Body of pancreas (tissue), 4 donors: ENCODE data around the gene MKRN2. TPM values are rescaled to one million over a fixed set of nuclear protein-coding genes. Genes with fewer than 3 reads are reported as not detected.
"Not testable (repeated sequence)": the region's sequence is repeated elsewhere in the genome, so short reads cannot be mapped to it uniquely, and the experiment has no call there.

Experiments used
- ATAC-seq: fragments of 150-250 bp; one replicate; pipeline ENCODE4 v1.9.1; 2016
- DNase-seq, 4 donors: peaks; one replicate each; pipeline ENCODE4 v3.0.0-alpha.2; 2019
- H3K27ac ChIP-seq, 4 donors: fragments of 200-600 bp; sonication (generic); 1 replicate in 3 of 4; 2 replicates in 1 of 4; pipeline versions ENCODE4 v1.5.1 to v1.6.1; 2016 to 2019; ENCODE audit warnings: mild to moderate bottlenecking in 1 of 4, mixed read lengths in 1 of 4, moderate library complexity in 1 of 4
- H3K27me3 ChIP-seq, 2 donors: fragments of 200-600 bp; sonication (generic); one replicate each; pipeline ENCODE4 v1.6.0; 2016; ENCODE audit warnings: mild to moderate bottlenecking in 1 of 2
- H3K36me3 ChIP-seq, 2 donors: fragments of 200-600 bp; sonication (generic); replicated peaks in 1 of 2; 2 replicates each; pipeline ENCODE4 v1.5.1; 2016; ENCODE audit warnings: low read depth in 2 of 2; ENCODE audit not compliant: insufficient read depth in 1 of 2
- H3K4me1 ChIP-seq: fragments of 200-600 bp; sonication (generic); one replicate; pipeline ENCODE4 v1.6.0; 2016
- H3K4me3 ChIP-seq, 2 donors: fragments of 200-600 bp; sonication (generic); 1 replicate in 1 of 2; 2 replicates in 1 of 2; pipeline ENCODE4 v1.5.1; 2016 to 2019
- H3K9me3 ChIP-seq, 3 donors: fragments of 200-600 bp; sonication (generic); 1 replicate in 2 of 3; 2 replicates in 1 of 3; pipeline ENCODE4 v1.5.1; 2016
- CTCF ChIP-seq, 7 experiments: fragments of 450-650 bp in 4 of 7; fragments of 200-600 bp in 3 of 7; sonication (generic) in 3 of 7; IDR thresholded peaks; one replicate each; pipeline ENCODE4 v1.5.1; 2016 to 2019; ENCODE audit warnings: antibody characterized with exemption in 7 of 7
- POLR2A ChIP-seq, 3 donors: fragments of 450-650 bp; IDR thresholded peaks; one replicate each; pipeline ENCODE4 v1.6.1; 2016; ENCODE audit warnings: antibody characterized with exemption in 3 of 3, mild to moderate bottlenecking in 2 of 3
- WGBS, 2 donors: methylation state at CpG; one replicate each; pipeline ENCODE4 v1.1.5; 2017; 5-methylcytosine and 5-hydroxymethylcytosine counted together
- intact Hi-C: fragments of 100-400 bp; cut with DNase I; formaldehyde crosslinking; loops from one replicate; pipeline ENCODE4 v1.15.1; 2023
- total RNA-seq, 2 donors: library from RNA; depleted of rRNA; stranded (reverse); fragments of >200 nt; gene quantifications; one replicate each; pipeline ENCODE4 v1.1.0, GENCODE V29; 2016

MKRN2 gene
- total RNA-seq, 2 donors from 2014 or later, result 21.8 to 28.3 TPM

- no peak for DNase-seq
- Histone ChIP-seq H3K36me3 (peaks cover 4 to 6% of the 10 kb centered on the region in 2 donors), H3K4me1 (no peaks in the 10 kb centered on the region), H3K9me3 (no peaks in the 10 kb centered on the region), H3K27ac (no peak overlapping the region), H3K27me3 (no peaks in the 10 kb centered on the region), H3K4me3 (no peak overlapping the region)
- TF ChIP-seq POLR2A (IDR thresholded peaks at IDR 0.05) (no peak), CTCF (IDR thresholded peaks at IDR 0.05) (peak in 3 of 7 experiments; percentile 7 to 21 (median 14))
- intact Hi-C loops, result no loop called here
- WGBS, 2 donors, result 77 to 78% methylated on average over 6 of the region's 6 CpGs
- no peak for ATAC-seq
Observed at GRCh38 chr3:12536423-12536822, 20.5 kb upstream of the MKRN2 start.

GRCh38 chr3:12541625-12542024 is 15.3 kb upstream of the MKRN2 start:
- 70% methylated on average over 8 of the region's 8 CpGs for WGBS, 2 donors
- ATAC-seq (no peak), DNase-seq (peak in 2 of 4 donors; percentile 10 to 28)
- TF ChIP-seq CTCF (IDR thresholded peaks at IDR 0.05) (peak in 2 of 7 experiments; percentile 14 to 21), POLR2A (IDR thresholded peaks at IDR 0.05) (no peak)
- intact Hi-C loops, result no loop called here
- peaks cover 0 to 6% of the 10 kb centered on the region in 2 donors for H3K36me3 ChIP-seq
- H3K27ac ChIP-seq, result no peak overlapping the region
- no peak overlapping the region for H3K4me3 ChIP-seq
- H3K27me3 ChIP-seq, result no peaks in the 10 kb centered on the region
- H3K9me3 ChIP-seq, result no peaks in the 10 kb centered on the region
- peaks cover 14% of the 10 kb centered on the region for H3K4me1 ChIP-seq

GRCh38 chr3:12543497-12543896 is 13.4 kb upstream of the MKRN2 start:
- H3K27me3 ChIP-seq, DNase-seq, H3K4me3 ChIP-seq, H3K27ac ChIP-seq, ATAC-seq, H3K36me3 ChIP-seq, intact Hi-C loops, H3K9me3 ChIP-seq: not testable (repeated sequence)
- WGBS, 2 donors, result 90 to 94% methylated on average over 12 of the region's 12 CpGs
- peaks cover 14% of the 10 kb centered on the region for H3K4me1 ChIP-seq

- intact Hi-C loops, result no loop called here
- peak; percentile 9 for ATAC-seq
- Histone ChIP-seq H3K4me3 (peak overlapping the region; percentile 32 to 40), H3K9me3 (no peaks in the 10 kb centered on the region), H3K27ac (peak overlapping the region; percentile 36 to 85 (median 61)), H3K36me3 (peaks cover 0 to 4% of the 10 kb centered on the region in 2 donors), H3K27me3 (no peaks in the 10 kb centered on the region), H3K4me1 (peaks cover 14% of the 10 kb centered on the region)
- 24 to 26% methylated on average over 11 of the region's 11 CpGs for WGBS, 2 donors
- TF ChIP-seq POLR2A (IDR thresholded peaks at IDR 0.05), result peak in 2 of 3 donors; percentile 82 to 88
- TF ChIP-seq CTCF (IDR thresholded peaks at IDR 0.05), result peak in 4 of 7 experiments; percentile 5 to 17 (median 13)
- DNase-seq, result no peak
Observed at GRCh38 chr3:12544652-12545472, 12.0 kb upstream of the MKRN2 start.

GRCh38 chr3:12545473-12545791 is 11.5 kb upstream of the MKRN2 start, which contains the start of gene MKRN2OS:
TSS of gene MKRN2OS (minus strand) at chr3:12545499. CDS start at chr3:12545464, 35 bp downstream.
- Histone ChIP-seq H3K27me3 (no peaks in the 10 kb centered on the region), H3K27ac (peak within 1 kb of the TSS; percentile 36 to 85 (median 61)), H3K4me3 (peak within 1 kb of the TSS; percentile 32 to 40), H3K36me3 (peaks cover 0 to 1% of the 10 kb centered on the region in 2 donors), H3K4me1 (peaks cover 14% of the 10 kb centered on the region), H3K9me3 (no peaks in the 10 kb centered on the region)
- ATAC-seq (peak; percentile 99), DNase-seq (peak; percentile 80 to 90 (median 84))
- intact Hi-C loops, result no loop called here
- 14 to 19% methylated on average over 4 of the region's 4 CpGs for WGBS, 2 donors
- TF ChIP-seq CTCF (IDR thresholded peaks at IDR 0.05) (no peak), POLR2A (IDR thresholded peaks at IDR 0.05) (peak in 1 of 3 donors; percentile 40)
